Transverse colon (tissue), 4 donors: Measurements from ENCODE around the gene CALR.

Experiments used
- EP300 ChIP-seq: sonication (generic); formaldehyde crosslinking; IDR thresholded peaks from one replicate; pipeline ENCODE4 v1.6.1; 2017; ENCODE audit warnings: antibody characterized with exemption, low read depth
- POLR2A ChIP-seq: fragments of 450-650 bp; IDR thresholded peaks from one replicate; pipeline ENCODE4 v1.6.1; 2016; ENCODE audit warnings: antibody characterized with exemption, mild to moderate bottlenecking, moderate library complexity
- POLR2AphosphoS5 ChIP-seq, 3 donors: sonication (generic); formaldehyde crosslinking; IDR thresholded peaks; one replicate each; pipeline ENCODE4 v1.6.1; 2016; ENCODE audit warnings: antibody characterized with exemption in 3 of 3
- TF ChIP-seq, protein P1 (sequence below), 5 experiments: fragments of 200-600 bp in 3 of 5; fragments of 450-650 bp in 2 of 5; sonication (generic) in 3 of 5; IDR thresholded peaks; 1 replicate in 2 of 5; 2 replicates in 3 of 5; pipeline ENCODE4 v1.5.1; 2016 to 2017; ENCODE audit warnings: antibody characterized with exemption in 5 of 5, inconsistent platforms in 3 of 5, mild to moderate bottlenecking in 2 of 5, moderate library complexity in 1 of 5

GRCh38 chr19:12945479-12946091 is 7.2 kb downstream of the CALR start, which contains the start of gene RAD23A:
- TF ChIP-seq, protein P1, sequence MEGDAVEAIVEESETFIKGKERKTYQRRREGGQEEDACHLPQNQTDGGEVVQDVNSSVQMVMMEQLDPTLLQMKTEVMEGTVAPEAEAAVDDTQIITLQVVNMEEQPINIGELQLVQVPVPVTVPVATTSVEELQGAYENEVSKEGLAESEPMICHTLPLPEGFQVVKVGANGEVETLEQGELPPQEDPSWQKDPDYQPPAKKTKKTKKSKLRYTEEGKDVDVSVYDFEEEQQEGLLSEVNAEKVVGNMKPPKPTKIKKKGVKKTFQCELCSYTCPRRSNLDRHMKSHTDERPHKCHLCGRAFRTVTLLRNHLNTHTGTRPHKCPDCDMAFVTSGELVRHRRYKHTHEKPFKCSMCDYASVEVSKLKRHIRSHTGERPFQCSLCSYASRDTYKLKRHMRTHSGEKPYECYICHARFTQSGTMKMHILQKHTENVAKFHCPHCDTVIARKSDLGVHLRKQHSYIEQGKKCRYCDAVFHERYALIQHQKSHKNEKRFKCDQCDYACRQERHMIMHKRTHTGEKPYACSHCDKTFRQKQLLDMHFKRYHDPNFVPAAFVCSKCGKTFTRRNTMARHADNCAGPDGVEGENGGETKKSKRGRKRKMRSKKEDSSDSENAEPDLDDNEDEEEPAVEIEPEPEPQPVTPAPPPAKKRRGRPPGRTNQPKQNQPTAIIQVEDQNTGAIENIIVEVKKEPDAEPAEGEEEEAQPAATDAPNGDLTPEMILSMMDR (IDR thresholded peaks at IDR 0.05): peak in 1 of 5 experiments; percentile 27
- TF ChIP-seq POLR2A (peak; percentile 91), EP300 (no peak), POLR2AphosphoS5 (IDR thresholded peaks at IDR 0.05) (peak; percentile 98 to 99 (median 98))
